AG10803 (cell line): Measurements from ENCODE around the gene IGF1.
"Not testable (repeated sequence)": the region's sequence is repeated elsewhere in the genome, so short reads cannot be mapped to it uniquely, and the experiment has no call there.

Experiments used
- DNase-seq: peaks from one replicate; pipeline ENCODE4 v3.0.0; 2010; ENCODE audit warnings: low read depth
- H3K4me3 ChIP-seq: 2 replicates; pipeline ENCODE4 v1.5.1; 2011; ENCODE audit warnings: mild to moderate bottlenecking, low read length, control low read depth
- CTCF ChIP-seq: conservative IDR thresholded peaks from 2 replicates; pipeline ENCODE4 v1.5.1; 2011; ENCODE audit warnings: mild to moderate bottlenecking, low read length, control low read depth, inconsistent platforms

Gene IGF1

GRCh38 chr12:102374190-102374589, 106.2 kb downstream of the IGF1 start:
- H3K4me3 ChIP-seq = no peak overlapping the region
- no peak for DNase-seq
- no peak for TF ChIP-seq CTCF

- no peak overlapping the region for H3K4me3 ChIP-seq
- DNase-seq = no peak
- TF ChIP-seq CTCF = no peak
These were observed 108.3 kb downstream of the IGF1 start for GRCh38 chr12:102372087-102372486.

- TF ChIP-seq CTCF = no peak
- DNase-seq = no peak
- no peak overlapping the region for H3K4me3 ChIP-seq
These were observed 109.2 kb downstream of the IGF1 start for GRCh38 chr12:102371165-102371564.

- no peak for TF ChIP-seq CTCF
- H3K4me3 ChIP-seq = no peak overlapping the region
- no peak for DNase-seq
These were observed 110.5 kb downstream of the IGF1 start for GRCh38 chr12:102369876-102370275.

GRCh38 chr12:102365365-102365764, 115.0 kb downstream of the IGF1 start:
- no peak for TF ChIP-seq CTCF
- no peak overlapping the region for H3K4me3 ChIP-seq
- no peak for DNase-seq

- H3K4me3 ChIP-seq = no peak overlapping the region
These were observed 115.7 kb downstream of the IGF1 start for GRCh38 chr12:102364709-102365108.

GRCh38 chr12:102356690-102357089, 123.7 kb downstream of the IGF1 start:
- no peak overlapping the region for H3K4me3 ChIP-seq
- no peak for DNase-seq
- no peak for TF ChIP-seq CTCF

More at GRCh38 chr12:102364709-102365108, 115.7 kb downstream of the IGF1 start:
- no peak for TF ChIP-seq CTCF
- DNase-seq = no peak

- not testable (repeated sequence) for H3K4me3 ChIP-seq, DNase-seq
These were observed 126.1 kb downstream of the IGF1 start for GRCh38 chr12:102354281-102354680.
